MM.1S (cell line): ENCODE measurements around the gene CPB2.

Experiments
- DNase-seq: peaks from one replicate; pipeline ENCODE4 v3.0.0-alpha.2; 2015
- H2AFZ ChIP-seq: fragments of 300-600 bp; sonication (generic); 2 replicates; pipeline ENCODE4 v1.6.0; 2016; ENCODE audit warnings: antibody characterized with exemption, low read length
- H3F3A ChIP-seq: fragments of 300-600 bp; sonication (generic); 2 replicates; pipeline ENCODE4 v1.6.1; 2016; ENCODE audit warnings: mild to moderate bottlenecking, antibody characterized with exemption, low read length, moderate library complexity, mixed read lengths; ENCODE audit not compliant: insufficient read depth
- H3K27ac ChIP-seq: fragments of 300-600 bp; sonication (generic); 2 replicates; pipeline ENCODE4 v1.5.1; 2016; ENCODE audit warnings: mild to moderate bottlenecking, low read length
- H3K27me3 ChIP-seq: fragments of 300-600 bp; sonication (generic); replicated peaks from 2 replicates; pipeline ENCODE4 v1.6.0; 2016; ENCODE audit warnings: low read length; ENCODE audit not compliant: insufficient read depth
- H3K36me3 ChIP-seq: fragments of 300-600 bp; sonication (generic); replicated peaks from 2 replicates; pipeline ENCODE4 v1.6.1; 2016; ENCODE audit warnings: mild to moderate bottlenecking, low read length, mixed read lengths; ENCODE audit not compliant: insufficient read depth
- H3K4me1 ChIP-seq: fragments of 300-600 bp; sonication (generic); 2 replicates; pipeline ENCODE4 v1.6.1; 2016; ENCODE audit warnings: low read length, mixed read lengths
- H3K4me2 ChIP-seq: fragments of 300-600 bp; sonication (generic); 2 replicates; pipeline ENCODE4 v1.6.0; 2016; ENCODE audit warnings: low read depth, low read length
- H3K4me3 ChIP-seq: fragments of 300-600 bp; sonication (generic); 2 replicates; pipeline ENCODE4 v1.5.1; 2016; ENCODE audit warnings: low read length, mixed read lengths
- H3K79me2 ChIP-seq: fragments of 300-600 bp; sonication (generic); 2 replicates; pipeline ENCODE4 v1.6.1; 2016; ENCODE audit warnings: mixed run types, low read length, mixed read lengths
- H3K9ac ChIP-seq: fragments of 300-600 bp; sonication (generic); 2 replicates; pipeline ENCODE4 v1.6.1; 2016; ENCODE audit warnings: low read length, mixed read lengths
- H3K9me2 ChIP-seq: fragments of 300-600 bp; sonication (generic); replicated peaks from 2 replicates; pipeline ENCODE4 v1.6.1; 2016; ENCODE audit warnings: mild to moderate bottlenecking, low read length, mixed read lengths; ENCODE audit not compliant: insufficient read depth
- H3K9me3 ChIP-seq: fragments of 300-600 bp; sonication (generic); replicated peaks from 2 replicates; pipeline ENCODE4 v1.6.1; 2016; ENCODE audit warnings: mild to moderate bottlenecking, low read length, mixed read lengths; ENCODE audit not compliant: insufficient read depth
- H4K20me1 ChIP-seq: fragments of 300-600 bp; sonication (generic); 2 replicates; pipeline ENCODE4 v1.6.1; 2016; ENCODE audit warnings: mild to moderate bottlenecking, low read length, moderate library complexity, mixed read lengths; ENCODE audit not compliant: insufficient read depth
- EZH2 ChIP-seq: fragments of 300-600 bp; sonication (generic); optimal IDR thresholded peaks from 2 replicates; pipeline ENCODE3; 2017; ENCODE audit warnings: low read depth, mild to moderate bottlenecking, antibody characterized with exemption, low read length, mixed read lengths
- EZH2phosphoT487 ChIP-seq: fragments of 300-600 bp; sonication (generic); IDR thresholded peaks from 2 replicates; pipeline ENCODE4 v1.6.1; 2018; ENCODE audit warnings: antibody characterized with exemption, low read length
- TF ChIP-seq, protein P1 (sequence below): fragments of 300-600 bp; sonication (generic); IDR thresholded peaks from 2 replicates; pipeline ENCODE4 v1.5.1; 2016; ENCODE audit warnings: antibody characterized with exemption, low read length, mixed read lengths

The CPB2 gene

DNA sequence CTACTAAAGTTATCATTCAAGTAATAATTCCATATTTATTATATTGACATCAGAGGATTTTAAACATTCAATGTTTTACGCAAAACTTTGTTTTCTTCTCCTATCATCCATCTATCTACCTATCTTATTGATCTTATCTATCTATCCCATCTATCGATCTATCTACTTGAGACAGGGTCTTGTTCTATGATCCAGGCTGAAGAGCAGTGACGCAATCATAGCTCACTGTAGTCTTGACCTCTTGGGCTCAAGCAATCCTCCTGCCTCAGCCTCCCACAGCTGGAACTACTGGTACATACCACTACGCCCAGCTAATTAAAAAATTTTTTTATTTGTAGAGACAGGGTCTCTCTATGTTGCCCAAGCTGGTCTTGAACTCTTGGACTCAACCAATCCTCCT lies 79.7 kb downstream of the CPB2 start:
- Histone ChIP-seq H3K4me1 (no peaks in the 10 kb centered on the region), H2AFZ (no peak overlapping the region), H3K4me3 (no peak overlapping the region), H3K9me3 (no peaks in the 10 kb centered on the region), H4K20me1 (no peaks in the 10 kb centered on the region), H3K79me2 (peaks cover 4% of the 10 kb centered on the region; the same call in 1 of the 2 replicates), H3F3A (no peaks in the 10 kb centered on the region), H3K4me2 (no peak overlapping the region), H3K27ac (no peak overlapping the region), H3K9me2 (no peaks in the 10 kb centered on the region), H3K27me3 (no peaks in the 10 kb centered on the region), H3K9ac (no peak overlapping the region), H3K36me3 (no peaks in the 10 kb centered on the region)
- TF ChIP-seq, protein P1, sequence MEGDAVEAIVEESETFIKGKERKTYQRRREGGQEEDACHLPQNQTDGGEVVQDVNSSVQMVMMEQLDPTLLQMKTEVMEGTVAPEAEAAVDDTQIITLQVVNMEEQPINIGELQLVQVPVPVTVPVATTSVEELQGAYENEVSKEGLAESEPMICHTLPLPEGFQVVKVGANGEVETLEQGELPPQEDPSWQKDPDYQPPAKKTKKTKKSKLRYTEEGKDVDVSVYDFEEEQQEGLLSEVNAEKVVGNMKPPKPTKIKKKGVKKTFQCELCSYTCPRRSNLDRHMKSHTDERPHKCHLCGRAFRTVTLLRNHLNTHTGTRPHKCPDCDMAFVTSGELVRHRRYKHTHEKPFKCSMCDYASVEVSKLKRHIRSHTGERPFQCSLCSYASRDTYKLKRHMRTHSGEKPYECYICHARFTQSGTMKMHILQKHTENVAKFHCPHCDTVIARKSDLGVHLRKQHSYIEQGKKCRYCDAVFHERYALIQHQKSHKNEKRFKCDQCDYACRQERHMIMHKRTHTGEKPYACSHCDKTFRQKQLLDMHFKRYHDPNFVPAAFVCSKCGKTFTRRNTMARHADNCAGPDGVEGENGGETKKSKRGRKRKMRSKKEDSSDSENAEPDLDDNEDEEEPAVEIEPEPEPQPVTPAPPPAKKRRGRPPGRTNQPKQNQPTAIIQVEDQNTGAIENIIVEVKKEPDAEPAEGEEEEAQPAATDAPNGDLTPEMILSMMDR, result no peak
- TF ChIP-seq EZH2phosphoT487, result no peak
- no peak for DNase-seq

DNA sequence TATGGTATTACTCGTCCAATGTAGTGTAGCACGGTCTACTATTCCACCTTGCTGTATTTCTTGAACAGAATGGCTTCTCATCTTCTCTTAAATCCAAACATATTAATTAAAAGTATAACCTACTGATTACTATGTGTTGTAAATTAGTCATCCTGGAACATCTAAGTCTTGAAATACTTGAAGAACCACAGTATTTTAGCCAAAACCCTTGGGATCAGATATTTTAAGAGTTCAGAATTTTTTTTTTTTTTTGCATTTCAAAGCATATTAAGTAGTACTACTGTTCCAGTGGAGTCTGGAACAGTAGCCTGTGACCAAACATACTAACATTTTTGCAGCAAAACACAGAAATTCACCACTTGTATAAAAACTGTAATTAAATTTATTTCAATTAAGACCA lies 82.4 kb downstream of the CPB2 start:
- no peaks in the 10 kb centered on the region for H3K79me2 ChIP-seq
- no peak overlapping the region for H2AFZ ChIP-seq
- no peaks in the 10 kb centered on the region for H3F3A ChIP-seq
- TF ChIP-seq EZH2phosphoT487 (no peak), EZH2 (no peak)
- TF ChIP-seq, protein P1, result no peak
- no peaks in the 10 kb centered on the region for H3K27me3 ChIP-seq
- no peaks in the 10 kb centered on the region for H3K9me2 ChIP-seq
- no peaks in the 10 kb centered on the region for H3K9me3 ChIP-seq
- H3K36me3 ChIP-seq, result no peaks in the 10 kb centered on the region
- H4K20me1 ChIP-seq, result no peaks in the 10 kb centered on the region
- H3K9ac ChIP-seq, result no peak overlapping the region
- H3K27ac ChIP-seq, result no peak overlapping the region
- no peak for DNase-seq
- H3K4me3 ChIP-seq, result no peak overlapping the region
- no peaks in the 10 kb centered on the region for H3K4me1 ChIP-seq
- no peak overlapping the region for H3K4me2 ChIP-seq

DNA sequence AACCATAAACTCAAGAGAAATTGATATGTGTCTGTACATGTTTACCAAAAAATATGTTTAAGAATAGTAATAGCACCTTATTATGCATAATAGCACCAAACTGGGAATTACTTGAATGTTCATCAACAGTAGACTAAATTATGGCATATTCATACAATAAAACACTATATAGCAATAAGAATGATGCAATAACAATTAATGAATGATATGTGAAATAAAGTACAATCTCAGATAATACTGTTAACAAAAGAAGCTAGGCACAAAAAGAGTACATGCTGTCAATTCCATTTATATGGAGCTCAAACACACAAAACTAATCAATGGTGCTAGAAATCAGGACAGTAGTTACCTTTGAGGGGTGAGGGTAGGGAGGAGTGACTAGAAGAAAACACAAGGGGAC lies 88.6 kb downstream of the CPB2 start:
- H4K20me1 ChIP-seq, result no peaks in the 10 kb centered on the region
- H3K4me3 ChIP-seq, result no peak overlapping the region
- no peak overlapping the region for H2AFZ ChIP-seq
- TF ChIP-seq, protein P1, result no peak
- no peak for TF ChIP-seq EZH2phosphoT487
- TF ChIP-seq EZH2, result no peak
- H3K9me2 ChIP-seq, result no peaks in the 10 kb centered on the region
- no peak overlapping the region for H3K4me2 ChIP-seq
- no peaks in the 10 kb centered on the region for H3K27me3 ChIP-seq
- H3K36me3 ChIP-seq, result no peaks in the 10 kb centered on the region
- H3K79me2 ChIP-seq, result no peaks in the 10 kb centered on the region
- no peaks in the 10 kb centered on the region for H3K9me3 ChIP-seq
- no peak overlapping the region for H3K9ac ChIP-seq
- no peak for DNase-seq
- no peaks in the 10 kb centered on the region for H3K4me1 ChIP-seq
- H3K27ac ChIP-seq, result no peak overlapping the region
- no peaks in the 10 kb centered on the region for H3F3A ChIP-seq
